Kidney (tissue), 14 donors: ENCODE results near the gene ANO1. TPM values are rescaled to one million over a fixed set of nuclear protein-coding genes. Genes with fewer than 3 reads are reported as not detected.

Experiments
- DNase-seq, 5 donors: peaks; one replicate each; pipeline ENCODE4 v3.0.0-alpha.2; 2013 to 2020
- FAIRE-seq: peaks from 2 replicates; lab custom pipeline; 2012; peaks lifted over from hg19 to GRCh38; lab: Jason Lieb, UNC
- H3K27ac ChIP-seq, 2 donors: one replicate each; pipeline ENCODE4 v1.7.0; 2013; ENCODE audit warnings: low read depth in 2 of 2, low read length in 2 of 2, inconsistent platforms in 1 of 2
- H3K27me3 ChIP-seq: one replicate; pipeline ENCODE4 v1.7.1; 2013; ENCODE audit warnings: low read length, inconsistent platforms; ENCODE audit not compliant: control insufficient read depth, insufficient read depth
- H3K36me3 ChIP-seq, 3 donors: one replicate each; pipeline versions ENCODE4 v1.7.0 to v1.7.1; 2013; ENCODE audit warnings: low read length in 3 of 3, control low read depth in 1 of 3, inconsistent platforms in 1 of 3; ENCODE audit not compliant: insufficient read depth in 3 of 3, control insufficient read depth in 2 of 3
- H3K4me1 ChIP-seq, 3 donors: one replicate each; pipeline versions ENCODE4 v1.7.0 to v1.7.1; 2013; ENCODE audit warnings: low read length in 3 of 3, inconsistent platforms in 1 of 3, low read depth in 1 of 3; ENCODE audit not compliant: control insufficient read depth in 2 of 3, insufficient read depth in 2 of 3
- H3K4me3 ChIP-seq, 3 donors: one replicate each; pipeline versions ENCODE4 v1.7.0 to v1.8.1; 2013; ENCODE audit warnings: low read length in 3 of 3, control low read depth in 1 of 3, inconsistent platforms in 1 of 3
- H3K9ac ChIP-seq, 3 donors: one replicate each; pipeline versions ENCODE4 v1.7.0 to v1.7.1; 2013; ENCODE audit warnings: low read length in 3 of 3, control low read depth in 1 of 3, inconsistent platforms in 1 of 3
- H3K9me3 ChIP-seq, 3 donors: one replicate each; pipeline versions ENCODE4 v1.7.0 to v1.7.1; 2013; ENCODE audit warnings: low read length in 3 of 3, control low read depth in 1 of 3, inconsistent platforms in 1 of 3; ENCODE audit not compliant: control insufficient read depth in 2 of 3, insufficient read depth in 1 of 3
- CTCF ChIP-seq: IDR thresholded peaks from 3 replicates; pipeline ENCODE4 v1.5.1; 2012; ENCODE audit warnings: mild to moderate bottlenecking, moderate library complexity, borderline replicate concordance; ENCODE audit not compliant: insufficient read depth; ENCODE audit errors: extremely low read depth
- intact Hi-C: fragments of 100-400 bp; cut with DNase I; formaldehyde crosslinking; loops from one replicate; pipeline ENCODE4 v1.11.1; 2022
- polyA plus RNA-seq: library from polyadenylated mRNA; stranded (reverse); fragments of 350-450 nt; fragmentation: Illumina TruSeq; extraction: RNeasy Lipid Tissue Mini Kit (QIAGEN cat#74804); gene quantifications from one replicate; pipeline ENCODE4 v1.2.3, GENCODE V29; 2014; ENCODE audit warnings: low read depth, low replicate concordance; ENCODE audit not compliant: insufficient read depth
- total RNA-seq: library from RNA; stranded (reverse); fragmentation: NEBNext Ultra II Directional; extraction: Animal tissue kit (Norgen Biotek cat#: 25700); gene quantifications from one replicate; pipeline ENCODE4 v1.2.1, GENCODE V29; 2021
- donor health status: control.
- donor health status: control.
- donor health status: control.
- donor health status: control.
- donor health status: control.
- donor health status: DM: yes; HTN: yes; CAD: no.
- donor health status: Normal renal cell carcinoma (clear cell type).

The ANO1 gene
- total and polyA plus RNA-seq, 2 donors from 2014 or later: 2.0 to 15.1 TPM

GRCh38 chr11:70105755-70106571 is 27.8 kb downstream of the ANO1 start:
- Histone ChIP-seq H3K36me3 (no peaks in the 10 kb centered on the region), H3K9ac (no peak overlapping the region), H3K27ac (no peak overlapping the region), H3K4me3 (no peak overlapping the region), H3K27me3 (no peaks in the 10 kb centered on the region), H3K9me3 (no peaks in the 10 kb centered on the region), H3K4me1 (peaks cover 0 to 3% (median 2%) of the 10 kb centered on the region in 3 donors)
- intact Hi-C loops: no loop called here
- peak in 1 of 5 donors; percentile 36 for DNase-seq
- FAIRE-seq: no peak
- TF ChIP-seq CTCF: no peak

DNA sequence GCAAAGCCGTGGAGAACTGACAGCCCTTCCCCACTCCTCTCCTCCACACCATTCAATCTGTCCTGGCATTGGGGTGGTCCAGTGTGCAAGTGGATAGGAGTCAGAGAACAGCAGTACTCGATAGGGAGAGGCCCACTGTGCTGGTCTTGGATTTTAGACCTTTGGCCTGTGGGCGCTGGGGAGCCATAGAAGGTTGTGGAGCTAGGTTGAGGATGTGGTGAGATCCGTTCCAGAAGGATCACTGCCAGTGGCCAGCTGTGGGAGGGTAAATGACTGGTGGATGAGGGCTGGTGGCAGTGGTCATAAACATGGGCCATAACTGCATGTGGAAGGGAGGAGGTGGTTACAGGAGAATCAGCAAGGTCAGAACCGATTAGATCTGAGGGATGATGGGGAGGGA is 28.6 kb downstream of the ANO1 start:
- DNase-seq (no peak), FAIRE-seq (no peak)
- no peak overlapping the region for H3K4me3 ChIP-seq
- H3K9me3 ChIP-seq: no peaks in the 10 kb centered on the region
- no peaks in the 10 kb centered on the region for H3K36me3 ChIP-seq
- intact Hi-C loops: no loop called here
- peaks cover 0 to 3% (median 2%) of the 10 kb centered on the region in 3 donors for H3K4me1 ChIP-seq
- no peak for TF ChIP-seq CTCF
- no peak overlapping the region for H3K9ac ChIP-seq
- H3K27me3 ChIP-seq: no peaks in the 10 kb centered on the region
- H3K27ac ChIP-seq: no peak overlapping the region

DNA sequence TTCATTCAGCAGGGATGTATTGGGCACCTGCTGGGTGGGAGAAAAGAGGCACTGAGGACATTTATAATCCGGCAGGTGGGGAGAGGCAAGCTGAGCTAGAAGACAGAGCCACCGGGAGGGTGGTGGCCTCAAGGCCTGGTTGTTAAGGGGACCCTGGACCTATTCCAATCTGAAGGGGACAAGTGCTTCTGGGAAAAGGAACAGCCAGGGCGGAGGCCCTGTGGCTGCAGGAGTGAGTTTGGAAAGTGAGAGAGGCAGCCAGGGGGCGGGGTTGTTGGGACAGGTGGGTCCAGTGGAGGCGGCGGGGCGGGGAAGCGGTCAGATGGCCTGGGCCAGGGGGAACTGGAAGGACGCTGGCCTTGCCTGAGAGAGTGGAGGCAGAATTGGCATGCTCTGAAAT is 29.1 kb downstream of the ANO1 start:
- TF ChIP-seq CTCF: no peak
- no peaks in the 10 kb centered on the region for H3K9me3 ChIP-seq
- H3K36me3 ChIP-seq: no peaks in the 10 kb centered on the region
- no peak overlapping the region for H3K4me3 ChIP-seq
- H3K27ac ChIP-seq: no peak overlapping the region
- H3K27me3 ChIP-seq: no peaks in the 10 kb centered on the region
- intact Hi-C loops: no loop called here
- no peak overlapping the region for H3K9ac ChIP-seq
- FAIRE-seq (no peak), DNase-seq (no peak)
- H3K4me1 ChIP-seq: peaks cover 0 to 3% (median 2%) of the 10 kb centered on the region in 3 donors
